IPS DF 6.9 (cell line): ENCODE measurements around the gene ADORA2B.

Experiments used
- DNase-seq: peaks from one replicate; pipeline ENCODE4 v3.0.0-alpha.2; 2013; ENCODE audit warnings: low read depth, low spot score
- H3K27ac ChIP-seq: one replicate; pipeline ENCODE4 v1.5.1; 2013; ENCODE audit warnings: low read length, control low read depth
- H3K27me3 ChIP-seq: 2 replicates; pipeline ENCODE4 v1.6.1; 2013; ENCODE audit warnings: mild to moderate bottlenecking, low read length; ENCODE audit not compliant: control insufficient read depth, insufficient read depth
- H3K36me3 ChIP-seq: 2 replicates; pipeline ENCODE4 v1.6.1; 2013; ENCODE audit warnings: low read length; ENCODE audit not compliant: control insufficient read depth, insufficient read depth
- H3K4me1 ChIP-seq: 2 replicates; pipeline ENCODE4 v1.6.1; 2013; ENCODE audit warnings: low read length; ENCODE audit not compliant: control insufficient read depth, insufficient read depth
- H3K4me3 ChIP-seq: 2 replicates; pipeline ENCODE4 v1.5.1; 2013; ENCODE audit warnings: mild to moderate bottlenecking, low read length
- H3K9me3 ChIP-seq: 2 replicates; pipeline ENCODE4 v1.6.1; 2013; ENCODE audit warnings: low read length, inconsistent platforms; ENCODE audit not compliant: control insufficient read depth, insufficient read depth
- WGBS: extraction: QIAGEN DNeasy Blood & Tissue Kit; methylation state at CpG from one replicate; pipeline ENCODE4 v1.1.7; 2013; ENCODE audit warnings: mixed read lengths, missing lambda C conversion rate; ENCODE audit not compliant: insufficient read length, insufficient coverage; 5-methylcytosine and 5-hydroxymethylcytosine counted together

ADORA2B gene

GRCh38 chr17:15954222-15954621 lies 9.3 kb downstream of the ADORA2B start:
- Histone ChIP-seq H3K4me1 (peaks cover 2% of the 10 kb centered on the region; the same call in 1 of the 2 replicates), H3K4me3 (no peak overlapping the region), H3K27ac (no peak overlapping the region), H3K9me3 (no peaks in the 10 kb centered on the region), H3K36me3 (no peaks in the 10 kb centered on the region), H3K27me3 (no peaks in the 10 kb centered on the region)
- WGBS: no CpG with 5 or more reads among the region's 5 CpGs
- no peak for DNase-seq

DNA sequence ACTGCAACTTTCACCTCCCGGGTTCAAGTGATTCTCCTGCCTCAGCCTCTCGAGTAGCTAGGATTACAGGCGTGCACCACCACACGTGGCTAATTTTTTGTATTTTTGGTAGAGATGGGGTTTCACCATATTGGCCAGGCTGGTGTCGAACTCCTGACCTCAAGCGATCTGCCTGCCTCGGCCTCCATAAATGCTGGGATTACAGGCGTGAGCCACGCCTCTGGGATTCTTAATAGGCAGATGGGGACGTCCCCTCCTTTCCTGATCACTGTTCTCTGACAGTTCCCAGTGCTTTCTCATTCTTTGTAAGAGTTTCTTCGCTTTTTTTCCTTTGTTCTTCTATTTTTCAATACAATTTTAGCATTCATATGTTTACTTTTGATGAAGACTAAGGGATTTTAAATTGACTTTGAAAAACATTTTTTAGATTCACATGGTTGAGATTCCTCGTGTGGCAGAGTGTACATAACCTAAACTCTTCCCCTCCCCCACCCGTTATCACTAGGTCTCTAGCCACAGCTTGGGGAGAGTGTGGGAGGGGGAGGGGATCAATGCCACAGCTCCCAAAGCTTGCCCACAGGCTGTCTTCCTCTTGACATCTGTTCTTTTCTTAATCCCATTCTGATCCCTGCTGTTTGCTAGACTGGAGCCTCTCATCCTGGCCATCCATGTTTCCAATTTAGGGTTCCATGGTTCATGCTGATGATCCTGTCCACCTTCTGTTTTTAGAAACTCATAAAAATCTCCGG lies 11.0 kb downstream of the ADORA2B start:
- Histone ChIP-seq H3K9me3 (no peaks in the 10 kb centered on the region), H3K36me3 (no peaks in the 10 kb centered on the region), H3K4me3 (no peak overlapping the region), H3K4me1 (peaks cover 2% of the 10 kb centered on the region; the same call in 1 of the 2 replicates), H3K27me3 (no peaks in the 10 kb centered on the region), H3K27ac (no peak overlapping the region)
- no CpG with 5 or more reads among the region's 14 CpGs for WGBS
- no peak for DNase-seq

- no peaks in the 10 kb centered on the region for H3K27me3 ChIP-seq
- H3K36me3 ChIP-seq: no peaks in the 10 kb centered on the region
- no peaks in the 10 kb centered on the region for H3K9me3 ChIP-seq
- no peaks in the 10 kb centered on the region for H3K4me1 ChIP-seq
- H3K27ac ChIP-seq: no peak overlapping the region
- WGBS: no CpG with 5 or more reads among the region's 6 CpGs
- DNase-seq: no peak
- H3K4me3 ChIP-seq: no peak overlapping the region
Measured at GRCh38 chr17:15957206-15957605, 12.3 kb downstream of the ADORA2B start.

GRCh38 chr17:15957608-15958307 lies 12.8 kb downstream of the ADORA2B start:
- DNase-seq: no peak
- no peak overlapping the region for H3K27ac ChIP-seq
- H3K4me1 ChIP-seq: no peaks in the 10 kb centered on the region
- no peaks in the 10 kb centered on the region for H3K9me3 ChIP-seq
- no peak overlapping the region for H3K4me3 ChIP-seq
- H3K36me3 ChIP-seq: no peaks in the 10 kb centered on the region
- no peaks in the 10 kb centered on the region for H3K27me3 ChIP-seq
- no CpG with 5 or more reads among the region's 19 CpGs for WGBS

GRCh38 chr17:15958484-15958854 lies 13.5 kb downstream of the ADORA2B start:
- WGBS: no CpG with 5 or more reads among the region's 4 CpGs
- H3K27ac ChIP-seq: no peak overlapping the region
- H3K27me3 ChIP-seq: no peaks in the 10 kb centered on the region
- no peaks in the 10 kb centered on the region for H3K9me3 ChIP-seq
- no peak for DNase-seq
- H3K4me1 ChIP-seq: no peaks in the 10 kb centered on the region
- no peaks in the 10 kb centered on the region for H3K36me3 ChIP-seq
- no peak overlapping the region for H3K4me3 ChIP-seq

GRCh38 chr17:15963670-15964110 lies 18.8 kb downstream of the ADORA2B start:
- peaks cover 9% of the 10 kb centered on the region for H3K4me1 ChIP-seq
- H3K27ac ChIP-seq: no peak overlapping the region
- no CpG with 5 or more reads among the region's 4 CpGs for WGBS
- no peaks in the 10 kb centered on the region for H3K9me3 ChIP-seq
- H3K27me3 ChIP-seq: no peaks in the 10 kb centered on the region
- DNase-seq: no peak
- H3K4me3 ChIP-seq: no peak overlapping the region
- H3K36me3 ChIP-seq: no peaks in the 10 kb centered on the region

GRCh38 chr17:15965528-15965927 lies 20.6 kb downstream of the ADORA2B start:
- Histone ChIP-seq H3K27ac (peak overlapping the region; percentile 38), H3K9me3 (no peaks in the 10 kb centered on the region), H3K4me1 (peaks cover 10% of the 10 kb centered on the region), H3K4me3 (no peak overlapping the region), H3K27me3 (no peaks in the 10 kb centered on the region), H3K36me3 (no peaks in the 10 kb centered on the region)
- DNase-seq: no peak
- WGBS: no CpG with 5 or more reads among the region's 6 CpGs

DNA sequence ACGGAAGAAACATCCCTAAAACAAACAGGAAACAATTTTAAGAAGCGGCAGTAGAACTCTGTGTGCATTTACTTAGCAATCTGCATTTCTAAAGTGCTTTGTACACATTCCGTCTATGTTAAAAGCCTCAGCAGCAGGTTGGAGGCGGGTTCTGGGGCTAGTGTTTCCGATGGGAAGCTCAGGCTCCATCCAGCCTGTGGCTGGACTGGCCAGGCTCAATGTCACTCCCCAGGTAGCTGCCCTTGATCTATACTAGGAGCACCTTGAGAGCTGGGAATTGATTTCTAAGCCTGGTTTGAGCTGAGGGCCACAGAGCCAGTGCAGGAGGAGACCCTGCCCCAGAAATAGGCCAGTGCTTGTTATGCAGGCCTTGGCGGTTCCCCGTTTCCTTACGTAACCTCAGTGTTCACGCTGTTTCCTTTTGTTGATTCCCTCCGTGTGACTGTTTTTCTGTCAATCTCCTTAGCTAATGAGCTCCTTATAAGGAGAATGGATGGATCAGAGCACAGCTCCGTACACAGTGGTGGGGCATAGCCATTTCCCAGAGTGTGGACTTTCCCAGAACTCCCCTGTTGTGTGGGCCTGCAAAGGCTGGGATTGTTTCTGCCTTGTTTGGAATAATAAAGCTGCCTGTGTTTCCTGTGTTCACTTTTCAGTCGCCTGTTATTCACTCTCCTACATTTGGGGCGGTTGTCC lies 21.4 kb downstream of the ADORA2B start:
- no peaks in the 10 kb centered on the region for H3K9me3 ChIP-seq
- WGBS: no CpG with 5 or more reads among the region's 13 CpGs
- H3K27me3 ChIP-seq: no peaks in the 10 kb centered on the region
- peak overlapping the region; percentile 83 for H3K27ac ChIP-seq
- H3K4me3 ChIP-seq: no peak overlapping the region
- peaks cover 15% of the 10 kb centered on the region for H3K4me1 ChIP-seq
- H3K36me3 ChIP-seq: no peaks in the 10 kb centered on the region
- peak; percentile 67 for DNase-seq

GRCh38 chr17:15966879-15967248 lies 21.9 kb downstream of the ADORA2B start:
- Histone ChIP-seq H3K36me3 (no peaks in the 10 kb centered on the region), H3K27ac (peak overlapping the region; percentile 83), H3K9me3 (no peaks in the 10 kb centered on the region), H3K4me3 (no peak overlapping the region), H3K27me3 (no peaks in the 10 kb centered on the region), H3K4me1 (peaks cover 15% of the 10 kb centered on the region)
- DNase-seq: no peak
- no CpG with 5 or more reads among the region's 11 CpGs for WGBS

DNA sequence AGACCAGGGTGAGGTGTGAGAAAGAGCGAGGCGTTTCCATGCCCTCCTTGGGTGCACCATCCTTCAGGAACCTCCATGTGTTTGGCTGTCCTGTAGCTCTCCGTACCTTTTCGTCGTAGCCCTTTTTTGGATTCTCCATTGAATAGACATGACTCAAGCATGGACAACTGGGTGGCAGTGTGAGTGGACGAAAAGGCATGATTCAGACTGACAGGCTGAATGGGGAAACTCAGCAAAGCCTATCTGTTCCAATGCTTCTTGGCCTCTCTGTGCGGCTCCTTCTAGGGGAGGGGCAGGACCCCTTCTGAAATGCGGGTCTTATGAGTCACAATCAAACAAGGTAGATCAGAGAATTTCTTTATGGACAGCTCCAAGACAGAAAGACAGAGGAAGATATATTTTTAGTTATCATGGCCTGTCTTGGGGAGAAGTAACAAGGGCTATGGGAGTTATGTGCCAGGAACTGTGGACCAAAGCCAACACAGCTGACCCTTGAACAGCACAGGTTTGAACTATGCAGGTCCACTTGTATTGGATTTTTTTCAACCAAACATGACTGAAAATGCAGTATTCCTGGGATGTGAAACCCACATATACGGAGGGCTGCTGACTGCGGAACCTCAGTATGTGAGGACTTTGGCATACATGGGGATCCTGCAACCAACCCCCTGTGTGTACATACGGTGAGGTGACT lies 22.9 kb downstream of the ADORA2B start:
- no peak overlapping the region for H3K4me3 ChIP-seq
- WGBS: no CpG with 5 or more reads among the region's 11 CpGs
- peaks cover 15% of the 10 kb centered on the region for H3K4me1 ChIP-seq
- H3K9me3 ChIP-seq: no peaks in the 10 kb centered on the region
- DNase-seq: no peak
- no peaks in the 10 kb centered on the region for H3K27me3 ChIP-seq
- H3K36me3 ChIP-seq: no peaks in the 10 kb centered on the region
- no peak overlapping the region for H3K27ac ChIP-seq
